GM19438 (cell line): Measurements from ENCODE around the gene GPR132.
"Not testable (repeated sequence)": the region's sequence is repeated elsewhere in the genome, so short reads cannot be mapped to it uniquely, and the experiment has no call there.

ENCODE experiments used
- ATAC-seq: cut with Tn5 transposase; IDR thresholded peaks from one replicate; pipeline ENCODE4 v1.9.1; 2021; ENCODE audit warnings: low read depth; ENCODE audit not compliant: unreplicated experiment

The GPR132 gene

GRCh38 chr14:105076296-105076804, 11.1 kb upstream of the GPR132 start:
- ATAC-seq: no peak

GRCh38 chr14:105075379-105076295, 10.4 kb upstream of the GPR132 start:
- peak; percentile 68 for ATAC-seq

GRCh38 chr14:105074601-105075053, 9.4 kb upstream of the GPR132 start:
- no peak for ATAC-seq

GRCh38 chr14:105073720-105074600, 8.7 kb upstream of the GPR132 start:
- ATAC-seq: no peak

- no peak for ATAC-seq
Measured at GRCh38 chr14:105072892-105073719, 7.9 kb upstream of the GPR132 start.

GRCh38 chr14:105072381-105072861, 7.2 kb upstream of the GPR132 start:
- no peak for ATAC-seq

GRCh38 chr14:105071942-105072341, 6.7 kb upstream of the GPR132 start:
- no peak for ATAC-seq

- ATAC-seq: no peak
Measured at GRCh38 chr14:105071326-105071725, 6.1 kb upstream of the GPR132 start.

- no peak for ATAC-seq
Measured at GRCh38 chr14:105070760-105071137, 5.5 kb upstream of the GPR132 start.

- ATAC-seq: no peak
Measured at GRCh38 chr14:105069871-105070759, 4.9 kb upstream of the GPR132 start.

- ATAC-seq: no peak
Measured at GRCh38 chr14:105069522-105069870, 4.3 kb upstream of the GPR132 start.

- no peak for ATAC-seq
Measured at GRCh38 chr14:105068818-105069217, 3.6 kb upstream of the GPR132 start.

GRCh38 chr14:105067969-105068301, 2.7 kb upstream of the GPR132 start:
- no peak for ATAC-seq

GRCh38 chr14:105067140-105067968, 2.1 kb upstream of the GPR132 start:
- no peak for ATAC-seq

- ATAC-seq: no peak
Measured at GRCh38 chr14:105066240-105067071, 1.2 kb upstream of the GPR132 start.

- ATAC-seq: no peak
Measured at GRCh38 chr14:105064721-105065143, 498 bp downstream of the GPR132 start.

- ATAC-seq: no peak
Measured at GRCh38 chr14:105064001-105064400, 1.2 kb downstream of the GPR132 start.

- ATAC-seq: not testable (repeated sequence)
Measured at GRCh38 chr14:105063506-105063905, 1.7 kb downstream of the GPR132 start.
